Progenitor cell of endocrine pancreas (in vitro differentiated cells): ENCODE results near the gene PTBP3. TPM values are rescaled to one million over a fixed set of nuclear protein-coding genes. Genes with fewer than 3 reads are reported as not detected.

Experiments used
- DNase-seq: peaks from one replicate; pipeline ENCODE4 v3.0.0; 2021; ENCODE audit warnings: low spot score; ENCODE audit not compliant: unreplicated experiment
- H3K27ac Mint-ChIP-seq: 2 replicates; pipeline ENCODE4 v1.8.0; 2021; ENCODE audit warnings: mild to moderate bottlenecking, moderate library complexity, mixed read lengths
- H3K27me3 Mint-ChIP-seq: 2 replicates; pipeline ENCODE4 v1.8.0; 2021; ENCODE audit warnings: mixed read lengths
- H3K36me3 Mint-ChIP-seq: 2 replicates; pipeline ENCODE4 v1.8.0; 2022; ENCODE audit warnings: mixed read lengths; ENCODE audit not compliant: insufficient read depth
- H3K4me1 Mint-ChIP-seq: 2 replicates; pipeline ENCODE4 v1.8.0; 2021; ENCODE audit warnings: low read depth, mixed read lengths
- H3K4me3 Mint-ChIP-seq: 2 replicates; pipeline ENCODE4 v1.8.0; 2021; ENCODE audit warnings: low read depth, mild to moderate bottlenecking, moderate library complexity, mixed read lengths
- H3K9me3 Mint-ChIP-seq: 2 replicates; pipeline ENCODE4 v1.8.0; 2021; ENCODE audit warnings: low read depth, mixed read lengths
- CTCF ChIP-seq: fragments of 200-600 bp; sonication (generic); IDR thresholded peaks from one replicate; pipeline ENCODE4 v1.5.0; 2021; ENCODE audit warnings: antibody characterized with exemption, mild to moderate bottlenecking; ENCODE audit not compliant: unreplicated experiment
- total RNA-seq: library from RNA; stranded (reverse); gene quantifications from 2 replicates; pipeline ENCODE4 v1.2.1, GENCODE V29; 2021

PTBP3 gene
- total RNA-seq, 1 donor from 2014 or later, result 67.1 TPM

DNA sequence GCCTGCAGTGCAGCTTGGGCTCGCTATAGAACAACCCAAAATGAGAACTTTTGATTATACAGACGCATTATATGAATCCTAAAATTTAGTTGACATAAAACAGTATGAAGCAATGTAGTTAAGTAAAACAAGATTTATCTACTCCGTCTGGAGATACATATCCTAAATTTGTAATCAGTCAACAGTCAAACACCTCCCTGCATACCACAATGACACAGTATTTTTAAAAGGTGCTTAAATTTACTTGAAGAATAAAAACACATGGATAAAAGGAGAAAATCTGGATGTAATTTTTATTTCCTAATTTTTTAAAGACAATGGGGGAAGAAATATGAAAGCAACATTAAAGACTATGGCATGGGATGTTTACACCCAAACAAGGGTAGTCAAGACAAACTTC is 70.8 kb downstream of the PTBP3 start:
- Mint-ChIP-seq H3K27ac (no peak overlapping the region), H3K4me3 (no peak overlapping the region), H3K36me3 (peaks cover 12% of the 10 kb centered on the region), H3K9me3 (no peaks in the 10 kb centered on the region), H3K27me3 (no peaks in the 10 kb centered on the region), H3K4me1 (peaks cover 17% of the 10 kb centered on the region)
- no peak for TF ChIP-seq CTCF
- no peak for DNase-seq

DNA sequence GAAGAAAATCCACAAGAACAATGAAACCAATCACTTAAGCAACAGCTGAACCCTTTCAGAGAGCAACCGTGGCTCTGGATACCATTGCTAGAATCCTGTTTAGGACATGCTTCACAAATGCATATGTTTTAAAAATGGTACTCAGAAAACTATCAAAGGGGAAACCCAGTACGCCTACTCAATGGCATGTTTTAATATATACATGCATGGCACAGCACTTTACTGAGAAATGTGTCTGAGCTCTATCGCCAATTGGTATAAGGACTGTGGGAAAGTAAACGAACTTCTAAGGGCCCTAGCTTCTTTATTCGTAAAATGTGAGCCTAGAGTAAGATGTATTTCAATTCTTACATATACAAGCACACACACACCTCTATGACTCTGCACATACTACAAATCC is 72.3 kb downstream of the PTBP3 start:
- H3K4me3 Mint-ChIP-seq, result no peak overlapping the region
- H3K27ac Mint-ChIP-seq, result no peak overlapping the region
- H3K36me3 Mint-ChIP-seq, result peaks cover 12% of the 10 kb centered on the region
- no peaks in the 10 kb centered on the region for H3K27me3 Mint-ChIP-seq
- H3K9me3 Mint-ChIP-seq, result no peaks in the 10 kb centered on the region
- peaks cover 17% of the 10 kb centered on the region for H3K4me1 Mint-ChIP-seq
- TF ChIP-seq CTCF, result no peak
- no peak for DNase-seq

GRCh38 chr9:112258106-112258505 is 75.3 kb downstream of the PTBP3 start:
- Mint-ChIP-seq H3K27ac (no peak overlapping the region), H3K4me3 (no peak overlapping the region), H3K4me1 (peaks cover 14% of the 10 kb centered on the region), H3K9me3 (no peaks in the 10 kb centered on the region), H3K36me3 (peaks cover 8% of the 10 kb centered on the region), H3K27me3 (no peaks in the 10 kb centered on the region)
- TF ChIP-seq CTCF, result no peak
- no peak for DNase-seq

DNA sequence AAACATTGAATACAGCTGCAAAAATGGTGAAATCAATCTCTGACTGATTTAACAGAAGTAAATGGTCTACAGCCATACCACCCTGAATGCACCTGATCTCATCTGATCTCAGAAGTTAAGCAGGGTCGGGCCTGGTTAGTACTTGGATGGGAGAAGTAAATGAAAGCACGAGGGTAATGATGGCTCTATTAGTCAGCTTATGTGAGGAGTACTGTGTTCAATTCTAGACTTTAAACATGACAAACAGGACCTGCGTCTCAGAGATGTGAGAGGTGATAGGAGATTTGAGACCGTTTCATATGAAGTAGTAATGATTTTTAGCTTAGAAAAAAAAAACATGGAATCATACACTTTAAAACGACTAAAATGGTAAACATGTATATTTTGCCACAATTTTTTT is 81.2 kb downstream of the PTBP3 start:
- Mint-ChIP-seq H3K4me3 (no peak overlapping the region), H3K9me3 (no peaks in the 10 kb centered on the region), H3K36me3 (no peaks in the 10 kb centered on the region), H3K4me1 (no peaks in the 10 kb centered on the region), H3K27ac (no peak overlapping the region), H3K27me3 (no peaks in the 10 kb centered on the region)
- TF ChIP-seq CTCF, result no peak
- no peak for DNase-seq

GRCh38 chr9:112249277-112249676 is 84.1 kb downstream of the PTBP3 start:
- H3K9me3 Mint-ChIP-seq, result no peaks in the 10 kb centered on the region
- H3K27me3 Mint-ChIP-seq, result no peaks in the 10 kb centered on the region
- TF ChIP-seq CTCF, result no peak
- H3K4me3 Mint-ChIP-seq, result no peak overlapping the region
- DNase-seq, result no peak
- no peak overlapping the region for H3K27ac Mint-ChIP-seq
- H3K4me1 Mint-ChIP-seq, result peaks cover 4% of the 10 kb centered on the region
- H3K36me3 Mint-ChIP-seq, result peaks cover 7% of the 10 kb centered on the region
